AG09309 (cell line): ENCODE data around the gene AGRN.
A peak's percentile ranks its signal among the peaks of the same experiment; 100 is the strongest.

Experiments used
- DNase-seq: peaks from one replicate; pipeline ENCODE4 v3.0.0-alpha.2; 2010; ENCODE audit warnings: low read depth
- H3K4me3 ChIP-seq: 2 replicates; pipeline ENCODE4 v1.5.1; 2011; ENCODE audit warnings: mild to moderate bottlenecking, low read depth, low read length, moderate library complexity; ENCODE audit not compliant: control insufficient read depth
- CTCF ChIP-seq: IDR thresholded peaks from 2 replicates; pipeline ENCODE4 v1.5.1; 2011; ENCODE audit warnings: mild to moderate bottlenecking, low read depth, low read length, inconsistent platforms; ENCODE audit not compliant: insufficient read depth, control insufficient read depth; ENCODE audit errors: missing control alignments

AGRN gene

GRCh38 chr1:1019122-1019999 lies 559 bp upstream of the AGRN start:
- DNase-seq: peak; percentile 13
- H3K4me3 ChIP-seq: peak overlapping the region; percentile 47
- peak; percentile 43 for TF ChIP-seq CTCF

GRCh38 chr1:1020415-1021009 lies 592 bp downstream of the AGRN start:
- TF ChIP-seq CTCF: no peak
- DNase-seq: no peak
- H3K4me3 ChIP-seq: peak overlapping the region; percentile 52

- peak overlapping the region; percentile 52 for H3K4me3 ChIP-seq
- DNase-seq: peak; percentile 17
- TF ChIP-seq CTCF: no peak
Observed at GRCh38 chr1:1021010-1021919, 1.3 kb downstream of the AGRN start.

GRCh38 chr1:1021920-1022259 lies 2.0 kb downstream of the AGRN start:
- no peak for DNase-seq
- H3K4me3 ChIP-seq: no peak overlapping the region; the same call in 1 of the 2 replicates
- TF ChIP-seq CTCF: no peak

GRCh38 chr1:1022302-1023009 lies 2.5 kb downstream of the AGRN start:
- no peak for DNase-seq
- TF ChIP-seq CTCF: no peak
- H3K4me3 ChIP-seq: no peak overlapping the region

GRCh38 chr1:1023700-1024099 lies 3.8 kb downstream of the AGRN start:
- H3K4me3 ChIP-seq: no peak overlapping the region
- no peak for TF ChIP-seq CTCF
- no peak for DNase-seq
